Measurements from ENCODE around the gene CERK.
"Not testable (repeated sequence)": the region's sequence is repeated elsewhere in the genome, so short reads cannot be mapped to it uniquely, and the experiment has no call there.

CERK gene

GRCh38 chr22:46648225-46648820 lies 89.7 kb downstream of the CERK start:
- DNase-seq (ENCODE audit: low read depth, low spot score): not testable (repeated sequence)

GRCh38 chr22:46646531-46647215 lies 91.4 kb downstream of the CERK start:
- no peak for DNase-seq (ENCODE audit: low read depth, low spot score)

- DNase-seq (ENCODE audit: low read depth, low spot score): not testable (repeated sequence)
Measured at GRCh38 chr22:46642840-46643480, 95.1 kb downstream of the CERK start.

- DNase-seq (ENCODE audit: low read depth, low spot score): no peak
Measured at GRCh38 chr22:46641811-46642266, 96.2 kb downstream of the CERK start.

- no peak for DNase-seq (ENCODE audit: low read depth, low spot score)
Measured at GRCh38 chr22:46640293-46641055, 97.6 kb downstream of the CERK start.

- DNase-seq (ENCODE audit: low read depth, low spot score): no peak
Measured at GRCh38 chr22:46639843-46640242, 98.2 kb downstream of the CERK start.

GRCh38 chr22:46638601-46639431 lies 99.2 kb downstream of the CERK start:
- DNase-seq (ENCODE audit: low read depth, low spot score): no peak

- no peak for DNase-seq (ENCODE audit: low read depth, low spot score)
Measured at GRCh38 chr22:46637711-46638600, 100.1 kb downstream of the CERK start.

- DNase-seq (ENCODE audit: low read depth, low spot score): no peak
Measured at GRCh38 chr22:46636221-46637002, 101.6 kb downstream of the CERK start.

- DNase-seq (ENCODE audit: low read depth, low spot score): no peak
Measured at GRCh38 chr22:46635756-46636155, 102.3 kb downstream of the CERK start.

GRCh38 chr22:46634973-46635685 lies 102.9 kb downstream of the CERK start:
- DNase-seq (ENCODE audit: low read depth, low spot score): not testable (repeated sequence)

All from activated naive CD8-positive, alpha-beta T cell treated with anti-CD3 and anti-CD28 coated beads, Interleukin-2, amount 50 U/mL, for 16 hours (primary cell).